ENCODE measurements around the gene ERN1. TPM values are rescaled to one million over a fixed set of nuclear protein-coding genes. Genes with fewer than 3 reads are reported as not detected.

Gene ERN1
- total and polyA plus RNA-seq, 2 of the 8 experiments (the other 6 are each of a cell fraction or from before 2014, with no cell fraction given): 1.8 to 3.9 TPM

DNA sequence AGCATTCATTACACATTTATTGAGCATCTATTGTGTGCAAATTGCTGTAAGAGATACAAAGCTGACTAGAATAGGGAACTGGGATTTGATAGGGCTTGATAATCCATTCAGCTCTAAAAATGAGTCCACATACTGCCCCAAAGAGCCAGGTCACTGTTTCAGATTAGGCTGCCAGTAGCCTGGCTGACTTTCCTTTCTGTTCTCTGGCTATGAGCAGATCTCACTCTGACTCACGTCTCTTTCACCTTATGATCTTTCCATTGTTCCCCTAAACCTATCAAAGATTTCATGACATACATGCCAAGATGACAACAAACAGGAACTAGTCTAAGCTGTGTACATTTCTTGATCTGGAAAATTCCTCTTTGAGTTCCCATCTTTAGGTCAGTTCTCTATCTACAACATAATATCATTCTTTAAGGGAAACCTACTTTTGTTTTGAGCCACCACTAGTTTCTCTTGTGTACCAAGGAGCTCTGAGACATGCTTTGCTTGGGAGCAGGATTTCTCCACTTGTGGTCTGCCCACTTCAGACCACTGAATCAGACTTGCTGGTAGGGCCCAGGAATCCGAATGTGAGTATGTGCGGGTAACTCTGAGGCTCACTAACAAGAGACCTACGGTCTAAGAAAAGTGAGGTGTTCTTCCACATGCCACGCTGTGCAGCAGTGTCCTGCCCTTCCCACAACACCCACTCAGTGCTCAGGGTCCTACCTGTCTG lies 68.6 kb downstream of the ERN1 start (continued):
- TF ChIP-seq HDAC6 (IDR thresholded peaks at IDR 0.05; ENCODE audit: low read depth, low read length) (no peak), RBBP5 (IDR thresholded peaks at IDR 0.05; ENCODE audit: borderline replicate concordance, low read depth, low read length) (no peak), CBX8 (IDR thresholded peaks at IDR 0.05; ENCODE audit: borderline replicate concordance, low read depth, low read length) (no peak), TAF1 (IDR thresholded peaks at IDR 0.05; ENCODE audit: low read depth, low read length) (no peak), SIRT6 (IDR thresholded peaks at IDR 0.05; ENCODE audit: low read length) (no peak), NRF1 (IDR thresholded peaks at IDR 0.05; ENCODE audit: low read depth, low read length) (no peak), PHF8 (conservative IDR thresholded peaks at IDR 0.05; ENCODE audit: low read depth, low read length) (no peak)
- TF ChIP-seq, protein P1, sequence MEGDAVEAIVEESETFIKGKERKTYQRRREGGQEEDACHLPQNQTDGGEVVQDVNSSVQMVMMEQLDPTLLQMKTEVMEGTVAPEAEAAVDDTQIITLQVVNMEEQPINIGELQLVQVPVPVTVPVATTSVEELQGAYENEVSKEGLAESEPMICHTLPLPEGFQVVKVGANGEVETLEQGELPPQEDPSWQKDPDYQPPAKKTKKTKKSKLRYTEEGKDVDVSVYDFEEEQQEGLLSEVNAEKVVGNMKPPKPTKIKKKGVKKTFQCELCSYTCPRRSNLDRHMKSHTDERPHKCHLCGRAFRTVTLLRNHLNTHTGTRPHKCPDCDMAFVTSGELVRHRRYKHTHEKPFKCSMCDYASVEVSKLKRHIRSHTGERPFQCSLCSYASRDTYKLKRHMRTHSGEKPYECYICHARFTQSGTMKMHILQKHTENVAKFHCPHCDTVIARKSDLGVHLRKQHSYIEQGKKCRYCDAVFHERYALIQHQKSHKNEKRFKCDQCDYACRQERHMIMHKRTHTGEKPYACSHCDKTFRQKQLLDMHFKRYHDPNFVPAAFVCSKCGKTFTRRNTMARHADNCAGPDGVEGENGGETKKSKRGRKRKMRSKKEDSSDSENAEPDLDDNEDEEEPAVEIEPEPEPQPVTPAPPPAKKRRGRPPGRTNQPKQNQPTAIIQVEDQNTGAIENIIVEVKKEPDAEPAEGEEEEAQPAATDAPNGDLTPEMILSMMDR (IDR thresholded peaks at IDR 0.05; ENCODE audit: control extremely low read depth in 1 of 3, insufficient read depth in 1 of 3, low read depth in 1 of 3, low read length in 3 of 3): no peak
